Measurements from ENCODE around the gene RUSF1. TPM values are rescaled to one million over a fixed set of nuclear protein-coding genes. Genes with fewer than 3 reads are reported as not detected.

Gene RUSF1
- total and polyA plus RNA-seq, 10 of the 15 experiments (the other 5 are each of a cell fraction or from before 2014, with no cell fraction given), result 0.20 to 46.3 (median 29.7) TPM

GRCh38 chr16:31472709-31473203 lies 35.4 kb downstream of the RUSF1 start:
- TF ChIP-seq STAT3 (IDR thresholded peaks at IDR 0.05; ENCODE audit: low read depth, low read length) (no peak), ZBTB33 (IDR thresholded peaks at IDR 0.05) (peak; percentile 94), POLR2AphosphoS2 (IDR thresholded peaks at IDR 0.05; ENCODE audit: low read depth, low read length) (no peak), IRF4 (IDR thresholded peaks at IDR 0.05; ENCODE audit: low read depth, low read length) (no peak), NFYB (IDR thresholded peaks at IDR 0.05; ENCODE audit: insufficient read depth, low read depth, low read length) (peak; percentile 69), ZBTB4 (CRISPR knock-in tag; IDR thresholded peaks at IDR 0.05) (no peak), PML (IDR thresholded peaks at IDR 0.05; ENCODE audit: low read length) (no peak), CREB1 (IDR thresholded peaks at IDR 0.05; ENCODE audit: low read depth) (no peak), ELK1 (IDR thresholded peaks at IDR 0.05; ENCODE audit: low read depth, low read length) (no peak), SMARCA5 (IDR thresholded peaks at IDR 0.05) (no peak), SREBF2 (IDR thresholded peaks at IDR 0.05; ENCODE audit: low read length) (no peak), ZNF24 (IDR thresholded peaks at IDR 0.05) (no peak), CTCF (IDR thresholded peaks at IDR 0.05 in 2 of 3, conservative IDR thresholded peaks at IDR 0.05 in 1 of 3; ENCODE audit: control insufficient read depth in 2 of 3, extremely low read depth in 1 of 3, insufficient read depth in 1 of 3, low read depth in 3 of 3, low read length in 3 of 3) (peak in 1 of 3 experiments; percentile 20; a peak in 1 of 6 replicates), POLR2A (IDR thresholded peaks at IDR 0.05; ENCODE audit: low read depth, low read length) (no peak)
- no peak overlapping the region for H3K4me3 ChIP-seq
- no TSS peak for BruUV-seq (replicated peaks)
- peak; percentile 32 for ATAC-seq
- H3K9me3 ChIP-seq (replicated peaks; ENCODE audit: control insufficient read depth, insufficient read depth, low read length), result no peaks in the 10 kb centered on the region
- SMC1A ChIA-PET (ENCODE audit: uncharacterized antibody, unreplicated experiment), result no interaction called here
- DNase-seq (ENCODE audit: low read depth, low spot score), result no peak
- peaks cover 7% of the 10 kb centered on the region; the same call in 1 of the 2 replicates for H3K4me1 ChIP-seq (ENCODE audit: control insufficient read depth, insufficient read depth, low read length)
- CTCF ChIA-PET, result interaction anchor here (1.8 kb wide), 1 partner anchor 12 kb away, joined by 6 read pairs; no protein-coding TSS in a partner anchor
- 64% methylated on average over 20 of the region's 20 CpGs for WGBS (ENCODE audit: insufficient coverage, insufficient replicate concordance, low lambda C conversion rate, missing lambda C conversion rate)
- H2AFZ ChIP-seq (ENCODE audit: control insufficient read depth, low read depth, low read length), result no peak overlapping the region
- no peak overlapping the region; the same call in 1 of the 2 replicates for H3K4me2 ChIP-seq (ENCODE audit: control insufficient read depth, insufficient read depth)
- FAIRE-seq, result no peak
- intact Hi-C loops (cut with micrococcal nuclease; ENCODE audit: unreplicated experiment) (no loop called here), in situ Hi-C loops (cut with MboI) (no loop called here)
- H3K27me3 ChIP-seq (replicated peaks in 1 of 2; ENCODE audit: control insufficient read depth in 2 of 2, insufficient read depth in 2 of 2, low read length in 1 of 2), result peaks cover 0 to 5% of the 10 kb centered on the region in 2 experiments; a peak in 3 of 4 replicates
- no peak overlapping the region for H3K27ac ChIP-seq (ENCODE audit: control insufficient read depth, insufficient read depth)
- no peaks in the 10 kb centered on the region for H4K20me1 ChIP-seq (ENCODE audit: control insufficient read depth, insufficient read depth)
- H3K9ac ChIP-seq (ENCODE audit: control insufficient read depth, insufficient read depth, low read length), result no peak overlapping the region
- POLR2A ChIA-PET, result no interaction called here
- no peaks in the 10 kb centered on the region for H3K79me2 ChIP-seq (ENCODE audit: control insufficient read depth, insufficient read depth, low read length)
- H3K36me3 ChIP-seq (ENCODE audit: control insufficient read depth in 2 of 2, insufficient read depth in 2 of 2, low read length in 1 of 2), result no peaks in the 10 kb centered on the region
- RAD21 ChIA-PET (ENCODE audit: unreplicated experiment), result no interaction called here

All from GM12878 (cell line).